Endothelial cell of umbilical vein (primary cell): Measurements from ENCODE around the gene ALDH1L1. TPM values are rescaled to one million over a fixed set of nuclear protein-coding genes. Genes with fewer than 3 reads are reported as not detected.

Experiments
- BruUV-seq: library from RNA; stranded (reverse); fragments of 400-500 nt; replicated peaks from 2 replicates; lab custom pipeline; 2021; lab: Mats Ljungman, UMichigan
- CTCF ChIA-PET: fragments of 300-600, 350-600 bp; sonication (Branson Sonifier 250); formaldehyde crosslinking; loops from one replicate; lab custom pipeline; 2021; ENCODE audit warnings: antibody characterized with exemption, inconsistent platforms; lab: Charles Lee
- POLR2A ChIA-PET: fragments of 300-600, 350-600 bp; sonication (Branson Sonifier 250); formaldehyde crosslinking; loops from one replicate; lab custom pipeline; 2021; ENCODE audit warnings: antibody characterized with exemption, inconsistent platforms; lab: Charles Lee
- DNase-seq: peaks from one replicate; pipeline ENCODE4 v3.0.0-alpha.2; 2011; ENCODE audit warnings: low read depth, low spot score
- FAIRE-seq: peaks from 2 replicates; lab custom pipeline; 2011; peaks lifted over from hg19 to GRCh38; lab: Jason Lieb, UNC
- H2AFZ ChIP-seq: 2 replicates; pipeline ENCODE4 v1.6.0; 2012; ENCODE audit warnings: low read depth, low read length, control low read depth, inconsistent platforms
- H3K27ac ChIP-seq: 2 replicates; pipeline ENCODE4 v1.5.1; 2011; ENCODE audit warnings: low read depth, mild to moderate bottlenecking, control low read depth, low read length, moderate library complexity; ENCODE audit not compliant: insufficient read depth
- H3K27me3 ChIP-seq, 2 experiments: 2 replicates each; pipeline versions ENCODE4 v1.6.0 to v1.6.1; 2011; ENCODE audit warnings: low read length in 2 of 2, mixed read lengths in 1 of 2; ENCODE audit not compliant: control insufficient read depth in 2 of 2, insufficient read depth in 2 of 2
- H3K36me3 ChIP-seq, 2 experiments: 2 replicates in 1 of 2; 3 replicates in 1 of 2; pipeline ENCODE4 v1.5.1; 2011; ENCODE audit warnings: low read length in 2 of 2, mild to moderate bottlenecking in 1 of 2, moderate library complexity in 1 of 2; ENCODE audit not compliant: control insufficient read depth in 2 of 2, insufficient read depth in 2 of 2; ENCODE audit errors: extremely low read depth in 1 of 2
- H3K4me1 ChIP-seq: 3 replicates; pipeline ENCODE4 v1.5.1; 2011; ENCODE audit warnings: mild to moderate bottlenecking, low read length; ENCODE audit not compliant: control insufficient read depth, insufficient read depth; ENCODE audit errors: extremely low read depth
- H3K4me2 ChIP-seq: 2 replicates; pipeline ENCODE4 v1.6.1; 2011; ENCODE audit warnings: low read length, control low read depth, mixed read lengths; ENCODE audit not compliant: insufficient read depth
- H3K4me3 ChIP-seq, 3 experiments: fragments of 200-600 bp in 1 of 3; sonication (generic), shearing (Covaris generic) in 1 of 3; replicated peaks in 1 of 3; 2 replicates each; pipeline ENCODE4 v1.5.1; 2011 to 2016; ENCODE audit warnings: control low read depth in 3 of 3, low read length in 3 of 3, mild to moderate bottlenecking in 2 of 3, inconsistent platforms in 1 of 3, low read depth in 1 of 3, moderate library complexity in 1 of 3; ENCODE audit not compliant: insufficient read depth in 1 of 3
- H3K79me2 ChIP-seq: 2 replicates; pipeline ENCODE4 v1.6.0; 2012; ENCODE audit warnings: low read length, inconsistent platforms; ENCODE audit not compliant: control insufficient read depth, insufficient read depth
- H3K9ac ChIP-seq: replicated peaks from 2 replicates; pipeline ENCODE3; 2011; ENCODE audit warnings: low read length, control low read depth; ENCODE audit not compliant: insufficient read depth; ENCODE audit errors: extremely low read depth
- H3K9me1 ChIP-seq: replicated peaks from 3 replicates; pipeline ENCODE4 v1.6.0; 2011; ENCODE audit warnings: mild to moderate bottlenecking, low read length; ENCODE audit not compliant: control insufficient read depth, insufficient read depth; ENCODE audit errors: extremely low read depth
- H3K9me3 ChIP-seq: replicated peaks from 2 replicates; pipeline ENCODE4 v1.5.1; 2012; ENCODE audit warnings: low read length, inconsistent platforms; ENCODE audit not compliant: control insufficient read depth, insufficient read depth
- H4K20me1 ChIP-seq: replicated peaks from 2 replicates; pipeline ENCODE3; 2011; ENCODE audit warnings: mild to moderate bottlenecking, low read length; ENCODE audit not compliant: control insufficient read depth, insufficient read depth; ENCODE audit errors: extremely low read depth
- CTCF ChIP-seq, 2 donors: IDR thresholded peaks; 1 replicate in 1 of 2; 2 replicates in 1 of 2; pipeline ENCODE4 v1.5.1; 2011; ENCODE audit warnings: low read length in 2 of 2, mild to moderate bottlenecking in 2 of 2, moderate library complexity in 2 of 2, control low read depth in 1 of 2, inconsistent platforms in 1 of 2, low read depth in 1 of 2; ENCODE audit not compliant: insufficient read depth in 1 of 2; ENCODE audit errors: extremely low read depth in 1 of 2
- EZH2 ChIP-seq: IDR thresholded peaks from 2 replicates; pipeline ENCODE4 v1.6.1; 2012; ENCODE audit warnings: borderline replicate concordance, low read depth, mild to moderate bottlenecking, moderate library complexity, low read length, inconsistent platforms; ENCODE audit not compliant: severe bottlenecking
- FOS ChIP-seq: IDR thresholded peaks from 2 replicates; pipeline ENCODE4 v1.6.1; 2011; ENCODE audit warnings: mild to moderate bottlenecking, low read length, moderate library complexity, borderline replicate concordance; ENCODE audit not compliant: insufficient read depth
- GATA2 ChIP-seq: IDR thresholded peaks from 2 replicates; pipeline ENCODE4 v1.7.0; 2011; ENCODE audit warnings: low read depth, mild to moderate bottlenecking, moderate library complexity, mixed read lengths, low read length; ENCODE audit not compliant: insufficient read length, insufficient read depth
- JUN ChIP-seq: IDR thresholded peaks from 2 replicates; pipeline ENCODE4 v1.6.1; 2011; ENCODE audit warnings: borderline replicate concordance, low read depth; ENCODE audit not compliant: insufficient read length, insufficient read depth
- MAX ChIP-seq: IDR thresholded peaks from 2 replicates; pipeline ENCODE4 v1.6.1; 2011; ENCODE audit not compliant: insufficient read depth, insufficient read length
- MYC ChIP-seq: IDR thresholded peaks from one replicate; pipeline ENCODE4 v1.6.1; 2011; ENCODE audit warnings: mild to moderate bottlenecking, low read depth, low read length
- POLR2A ChIP-seq: IDR thresholded peaks from 2 replicates; pipeline ENCODE4 v1.6.1; 2012; ENCODE audit warnings: low read depth, mild to moderate bottlenecking, control low read depth, low read length
- POLR2AphosphoS5 ChIP-seq: IDR thresholded peaks from 2 replicates; pipeline ENCODE4 v1.6.1; 2012; ENCODE audit warnings: low read depth, mild to moderate bottlenecking, control low read depth, low read length, moderate library complexity; ENCODE audit not compliant: insufficient read depth
- dilution Hi-C: fragments of 300-500 bp; cut with MboI; formaldehyde crosslinking; loops from one replicate; pipeline ENCODE4 v1.15.0; 2019; ENCODE audit warnings: low sequenced_read_pairs; ENCODE audit not compliant: extremely low pct_ligation_motif_present
- intact Hi-C: fragments of 100-400 bp; cut with micrococcal nuclease; formaldehyde crosslinking; loops from one replicate; pipeline ENCODE4 v1.10.0; 2022
- polyA plus RNA-seq, 4 experiments: library from polyadenylated mRNA; depleted of rRNA in 3 of 4; stranded (reverse) in 3 of 4; unstranded in 1 of 4; fragments of >200 nt; gene quantifications; 2 replicates each; pipeline versions ENCODE4 v1.2.1 to v1.2.3, GENCODE V29; 2011 to 2012; ENCODE audit warnings: missing spikeins in 1 of 4
- total RNA-seq: library from RNA; stranded (reverse); gene quantifications from 2 replicates; pipeline ENCODE4 v1.2.3, GENCODE V29; 2021

The ALDH1L1 gene
- total and polyA plus RNA-seq, 2 donors (not counting 3 experiments of a cell fraction or from before 2014, with no cell fraction given), result not detected

GRCh38 chr3:126112531-126113237, 67.7 kb downstream of the ALDH1L1 start:
- TF ChIP-seq POLR2AphosphoS5 (no peak), POLR2A (no peak), MYC (no peak), MAX (no peak), JUN (no peak), CTCF (IDR thresholded peaks at IDR 0.05; ENCODE audit: extremely low read depth in 1 of 2, insufficient read depth in 1 of 2, low read depth in 1 of 2, low read length in 2 of 2) (no peak), GATA2 (no peak), FOS (no peak), EZH2 (no peak)
- FAIRE-seq (no peak), DNase-seq (no peak)
- H3K4me2 ChIP-seq, result no peak overlapping the region
- H3K4me3 ChIP-seq, result no peak overlapping the region
- H3K36me3 ChIP-seq, result no peaks in the 10 kb centered on the region
- no peak overlapping the region for H2AFZ ChIP-seq
- no peaks in the 10 kb centered on the region for H3K4me1 ChIP-seq
- ChIA-PET POLR2A (no interaction called here), CTCF (no interaction called here)
- intact Hi-C loops (no loop called here), dilution Hi-C loops (no loop called here)
- no peak overlapping the region for H3K27ac ChIP-seq
- BruUV-seq, result no TSS peak
- H3K27me3 ChIP-seq, result no peaks in the 10 kb centered on the region
- no peaks in the 10 kb centered on the region for H3K79me2 ChIP-seq
- no peaks in the 10 kb centered on the region for H4K20me1 ChIP-seq
- no peaks in the 10 kb centered on the region for H3K9me1 ChIP-seq
- no peak overlapping the region for H3K9ac ChIP-seq
- H3K9me3 ChIP-seq, result no peaks in the 10 kb centered on the region
